Stimulated activated naive CD8-positive, alpha-beta T cell treated with anti-CD3 and anti-CD28 coated beads, Interleukin-15, Interleukin-2, amounts not matched to agents 100 ng/mL and 50 ng/mL, for 24 hours (primary cell): ENCODE measurements around the gene PRC1.
"Not testable (repeated sequence)": the region's sequence is repeated elsewhere in the genome, so short reads cannot be mapped to it uniquely, and the experiment has no call there.

ENCODE experiments used
- H3K27ac Mint-ChIP-seq: one replicate; pipeline ENCODE4 v1.8.0; 2021; ENCODE audit warnings: mild to moderate bottlenecking, mixed read lengths
- H3K27me3 Mint-ChIP-seq: one replicate; pipeline ENCODE4 v1.8.0; 2021; ENCODE audit warnings: mixed read lengths
- H3K36me3 Mint-ChIP-seq: one replicate; pipeline ENCODE4 v1.8.0; 2021; ENCODE audit warnings: low read depth, mixed read lengths
- H3K4me1 Mint-ChIP-seq: one replicate; pipeline ENCODE4 v1.8.0; 2021; ENCODE audit warnings: low read depth, mixed read lengths
- H3K4me3 Mint-ChIP-seq: one replicate; pipeline ENCODE4 v1.8.0; 2021; ENCODE audit warnings: mild to moderate bottlenecking, mixed read lengths
- H3K9me3 Mint-ChIP-seq: one replicate; pipeline ENCODE4 v1.8.0; 2021; ENCODE audit warnings: mixed read lengths

Gene PRC1

GRCh38 chr15:90994417-90995311 lies at the start of gene PRC1:
PRC1 (minus strand) TSS chr15:90994535; CDS start chr15:90994417, 118 bp downstream.
- Mint-ChIP-seq H3K9me3 (no peaks in the 10 kb centered on the region), H3K27me3 (no peaks in the 10 kb centered on the region), H3K4me1 (peaks cover 35% of the 10 kb centered on the region), H3K4me3 (peak within 1 kb of the TSS; percentile 100), H3K36me3 (peaks cover 28% of the 10 kb centered on the region), H3K27ac (peak within 1 kb of the TSS; percentile 99)

GRCh38 chr15:91043202-91043874 lies 49.0 kb upstream of the PRC1 start:
- no peaks in the 10 kb centered on the region for H3K36me3 Mint-ChIP-seq
- no peak overlapping the region for H3K27ac Mint-ChIP-seq
- no peaks in the 10 kb centered on the region for H3K27me3 Mint-ChIP-seq
- H3K4me3 Mint-ChIP-seq = no peak overlapping the region
- no peaks in the 10 kb centered on the region for H3K9me3 Mint-ChIP-seq
- H3K4me1 Mint-ChIP-seq = peaks cover 12% of the 10 kb centered on the region

- no peak overlapping the region for H3K27ac Mint-ChIP-seq
- H3K9me3 Mint-ChIP-seq = no peaks in the 10 kb centered on the region
- H3K4me1 Mint-ChIP-seq = no peaks in the 10 kb centered on the region
- H3K4me3 Mint-ChIP-seq = no peak overlapping the region
- no peaks in the 10 kb centered on the region for H3K27me3 Mint-ChIP-seq
- H3K36me3 Mint-ChIP-seq = no peaks in the 10 kb centered on the region
Measured at GRCh38 chr15:91040856-91041255, 46.5 kb upstream of the PRC1 start.

GRCh38 chr15:91039996-91040395 lies 45.7 kb upstream of the PRC1 start:
- no peaks in the 10 kb centered on the region for H3K36me3 Mint-ChIP-seq
- H3K4me3 Mint-ChIP-seq = no peak overlapping the region
- H3K27me3 Mint-ChIP-seq = no peaks in the 10 kb centered on the region
- no peaks in the 10 kb centered on the region for H3K4me1 Mint-ChIP-seq
- H3K9me3 Mint-ChIP-seq = no peaks in the 10 kb centered on the region
- no peak overlapping the region for H3K27ac Mint-ChIP-seq

GRCh38 chr15:91032919-91033803 lies 38.8 kb upstream of the PRC1 start:
- Mint-ChIP-seq H3K27ac (no peak overlapping the region), H3K4me3 (no peak overlapping the region), H3K27me3 (no peaks in the 10 kb centered on the region), H3K4me1 (no peaks in the 10 kb centered on the region), H3K9me3 (no peaks in the 10 kb centered on the region), H3K36me3 (no peaks in the 10 kb centered on the region)

- H3K27me3 Mint-ChIP-seq = no peaks in the 10 kb centered on the region
- no peak overlapping the region for H3K4me3 Mint-ChIP-seq
- H3K36me3 Mint-ChIP-seq = no peaks in the 10 kb centered on the region
- H3K27ac Mint-ChIP-seq = no peak overlapping the region
- no peaks in the 10 kb centered on the region for H3K4me1 Mint-ChIP-seq
- H3K9me3 Mint-ChIP-seq = no peaks in the 10 kb centered on the region
Measured at GRCh38 chr15:91031796-91032195, 37.5 kb upstream of the PRC1 start.

DNA sequence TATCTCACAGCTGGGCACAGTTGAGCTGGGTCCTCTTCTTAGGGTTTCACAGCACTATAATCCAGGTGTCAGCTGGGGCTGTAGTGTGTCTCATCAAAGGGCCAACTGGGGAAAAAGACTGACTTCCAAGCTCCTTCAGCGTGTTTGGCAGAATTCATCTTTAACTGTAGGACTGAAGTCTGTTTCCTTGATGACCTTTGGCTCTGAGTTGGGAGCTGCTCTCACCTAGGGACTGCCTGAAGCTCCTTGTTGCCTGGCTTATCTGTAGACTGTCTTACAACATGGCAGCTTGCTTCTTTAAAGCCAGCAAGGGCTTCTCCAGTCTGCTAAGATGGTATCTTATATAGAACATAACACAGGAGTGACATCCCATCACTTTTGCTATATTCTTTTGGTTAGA lies 33.3 kb upstream of the PRC1 start:
- H3K27me3 Mint-ChIP-seq = no peaks in the 10 kb centered on the region
- H3K36me3 Mint-ChIP-seq = no peaks in the 10 kb centered on the region
- peaks cover 10% of the 10 kb centered on the region for H3K4me1 Mint-ChIP-seq
- H3K9me3 Mint-ChIP-seq = no peaks in the 10 kb centered on the region
- H3K27ac Mint-ChIP-seq = no peak overlapping the region
- H3K4me3 Mint-ChIP-seq = no peak overlapping the region

GRCh38 chr15:91023720-91024119 lies 29.4 kb upstream of the PRC1 start:
- H3K36me3 Mint-ChIP-seq = peaks cover 3% of the 10 kb centered on the region
- no peak overlapping the region for H3K27ac Mint-ChIP-seq
- H3K4me1 Mint-ChIP-seq = peaks cover 38% of the 10 kb centered on the region
- H3K9me3 Mint-ChIP-seq = no peaks in the 10 kb centered on the region
- H3K4me3 Mint-ChIP-seq = peak overlapping the region; percentile 94
- no peaks in the 10 kb centered on the region for H3K27me3 Mint-ChIP-seq

DNA sequence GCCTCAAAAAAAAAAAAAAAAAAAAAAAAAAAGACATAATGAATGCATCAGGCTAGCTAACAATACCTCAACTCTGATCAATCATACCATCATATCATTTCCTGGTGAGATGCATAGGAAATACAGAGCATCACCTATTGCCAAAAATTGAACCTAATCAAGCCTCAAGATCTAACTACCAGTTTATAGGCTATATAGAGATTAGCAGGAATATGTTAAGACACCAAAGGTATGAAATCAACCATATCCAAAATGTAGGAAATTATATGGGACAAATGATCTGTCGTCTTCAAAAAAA lies 28.4 kb upstream of the PRC1 start:
- Mint-ChIP-seq H3K4me3 (peak overlapping the region; percentile 94), H3K27ac (peak overlapping the region; percentile 76), H3K36me3 (peaks cover 3% of the 10 kb centered on the region), H3K4me1 (peaks cover 47% of the 10 kb centered on the region), H3K27me3 (no peaks in the 10 kb centered on the region), H3K9me3 (no peaks in the 10 kb centered on the region)

- Mint-ChIP-seq H3K27me3 (no peaks in the 10 kb centered on the region), H3K27ac (peak within 1 kb of the TSS; percentile 76), H3K36me3 (peaks cover 3% of the 10 kb centered on the region), H3K4me1 (peaks cover 47% of the 10 kb centered on the region), H3K4me3 (peak within 1 kb of the TSS; percentile 94), H3K9me3 (no peaks in the 10 kb centered on the region)
Measured at GRCh38 chr15:91022075-91022831, 27.9 kb upstream of the PRC1 start, which contains the start of gene VPS33B. VPS33B (minus strand) TSS chr15:91022594; CDS start chr15:91022249, 345 bp downstream.

GRCh38 chr15:91021516-91022074 lies 27.3 kb upstream of the PRC1 start:
- Mint-ChIP-seq H3K4me3 (peak overlapping the region; percentile 94), H3K27me3 (no peaks in the 10 kb centered on the region), H3K27ac (peak overlapping the region; percentile 76), H3K36me3 (peaks cover 7% of the 10 kb centered on the region), H3K4me1 (peaks cover 47% of the 10 kb centered on the region), H3K9me3 (no peaks in the 10 kb centered on the region)

DNA sequence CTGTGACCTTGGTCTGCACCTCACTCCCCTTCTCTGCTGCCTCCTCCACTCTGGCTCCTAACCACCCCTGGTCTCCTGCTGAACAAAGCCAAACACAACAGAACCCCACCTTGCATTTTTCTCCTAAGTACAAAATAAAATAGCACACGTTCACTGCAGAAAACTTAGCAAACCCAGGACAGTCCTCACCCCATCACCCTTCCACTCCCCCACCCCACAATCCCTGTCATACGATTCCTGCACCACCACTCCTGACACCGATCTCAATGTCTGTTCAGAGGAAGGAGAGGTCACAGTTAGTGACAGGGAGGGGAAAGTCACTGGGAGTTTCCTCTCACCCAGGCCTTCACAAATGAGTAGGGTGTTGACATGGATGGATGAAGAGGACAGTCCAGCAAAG lies 23.8 kb upstream of the PRC1 start:
- peaks cover 41% of the 10 kb centered on the region for H3K4me1 Mint-ChIP-seq
- H3K36me3 Mint-ChIP-seq = peaks cover 17% of the 10 kb centered on the region
- H3K27me3 Mint-ChIP-seq = no peaks in the 10 kb centered on the region
- H3K27ac Mint-ChIP-seq = peak overlapping the region; percentile 56
- no peak overlapping the region for H3K4me3 Mint-ChIP-seq
- H3K9me3 Mint-ChIP-seq = no peaks in the 10 kb centered on the region

- Mint-ChIP-seq H3K27me3 (no peaks in the 10 kb centered on the region), H3K36me3 (peaks cover 19% of the 10 kb centered on the region), H3K27ac (peak overlapping the region; percentile 56), H3K9me3 (no peaks in the 10 kb centered on the region), H3K4me1 (peaks cover 37% of the 10 kb centered on the region), H3K4me3 (no peak overlapping the region)
Measured at GRCh38 chr15:91017716-91018115, 23.4 kb upstream of the PRC1 start.

- H3K27ac Mint-ChIP-seq, H3K27me3 Mint-ChIP-seq, H3K4me1 Mint-ChIP-seq, H3K9me3 Mint-ChIP-seq, H3K4me3 Mint-ChIP-seq: not testable (repeated sequence)
- H3K36me3 Mint-ChIP-seq = peaks cover 43% of the 10 kb centered on the region
Measured at GRCh38 chr15:91013701-91014100, 19.4 kb upstream of the PRC1 start.
